GM15510 (cell line): ENCODE measurements around the gene ENAH.

ENCODE experiments used
- POLR2A ChIP-seq: IDR thresholded peaks from 3 replicates; pipeline ENCODE4 v1.6.1; 2011; ENCODE audit warnings: borderline replicate concordance; ENCODE audit not compliant: insufficient read length; ENCODE audit errors: extremely low read depth

The ENAH gene

GRCh38 chr1:225681231-225681630, 28.3 kb upstream of the ENAH start:
- TF ChIP-seq POLR2A = no peak

GRCh38 chr1:225678545-225678944, 25.6 kb upstream of the ENAH start:
- TF ChIP-seq POLR2A = no peak

- no peak for TF ChIP-seq POLR2A
Observed at GRCh38 chr1:225677350-225678124, 24.6 kb upstream of the ENAH start.

- TF ChIP-seq POLR2A = no peak
Observed at GRCh38 chr1:225674381-225674780, 21.5 kb upstream of the ENAH start.

- no peak for TF ChIP-seq POLR2A
Observed at GRCh38 chr1:225670806-225671733, 18.1 kb upstream of the ENAH start.

- TF ChIP-seq POLR2A = no peak
Observed at GRCh38 chr1:225670356-225670755, 17.4 kb upstream of the ENAH start.

GRCh38 chr1:225668222-225668621, 15.3 kb upstream of the ENAH start:
- no peak for TF ChIP-seq POLR2A

GRCh38 chr1:225667362-225667761, 14.4 kb upstream of the ENAH start:
- no peak for TF ChIP-seq POLR2A

GRCh38 chr1:225666495-225666894, 13.6 kb upstream of the ENAH start:
- no peak for TF ChIP-seq POLR2A

GRCh38 chr1:225664762-225665161, 11.8 kb upstream of the ENAH start:
- no peak for TF ChIP-seq POLR2A

GRCh38 chr1:225662155-225662554, 9.2 kb upstream of the ENAH start:
- no peak for TF ChIP-seq POLR2A

GRCh38 chr1:225660544-225660946, 7.6 kb upstream of the ENAH start:
- TF ChIP-seq POLR2A = no peak

GRCh38 chr1:225658041-225658440, 5.1 kb upstream of the ENAH start:
- no peak for TF ChIP-seq POLR2A

GRCh38 chr1:225657462-225657989, 4.6 kb upstream of the ENAH start:
- TF ChIP-seq POLR2A = no peak

- no peak for TF ChIP-seq POLR2A
Observed at GRCh38 chr1:225655509-225656258, 2.8 kb upstream of the ENAH start.

GRCh38 chr1:225654688-225655508, 2.0 kb upstream of the ENAH start:
- no peak for TF ChIP-seq POLR2A
